HL-60/S4 treated with retinoic acid at 250 ng/mL for 4 days and 3 days (cell line): Measurements from ENCODE around the gene TTC39B.

Source experiments
- in situ Hi-C: fragments of 300-500 bp; cut with MboI; formaldehyde crosslinking; loops from 2 replicates; pipeline ENCODE4 v1.7.0; 2022; ENCODE audit warnings: low sequenced_read_pairs

The TTC39B gene

GRCh38 chr9:15137658-15138356 is 169.2 kb downstream of the TTC39B start:
- in situ Hi-C loops = no loop called here

- in situ Hi-C loops = no loop called here
Measured at GRCh38 chr9:15137089-15137488, 169.9 kb downstream of the TTC39B start.

GRCh38 chr9:15136646-15137045 is 170.4 kb downstream of the TTC39B start:
- in situ Hi-C loops = no loop called here

GRCh38 chr9:15135164-15135792 is 171.7 kb downstream of the TTC39B start:
- in situ Hi-C loops = no loop called here

- in situ Hi-C loops = no loop called here
Measured at GRCh38 chr9:15133488-15133887, 173.5 kb downstream of the TTC39B start.

GRCh38 chr9:15132091-15132490 is 174.9 kb downstream of the TTC39B start:
- in situ Hi-C loops = no loop called here

- in situ Hi-C loops = no loop called here
Measured at GRCh38 chr9:15131094-15131493, 175.9 kb downstream of the TTC39B start.

GRCh38 chr9:15127831-15128230 is 179.2 kb downstream of the TTC39B start:
- in situ Hi-C loops = no loop called here

- in situ Hi-C loops = no loop called here
Measured at GRCh38 chr9:15121630-15122029, 185.4 kb downstream of the TTC39B start.

- in situ Hi-C loops = no loop called here
Measured at GRCh38 chr9:15116130-15116580, 190.9 kb downstream of the TTC39B start.

- in situ Hi-C loops = no loop called here
Measured at GRCh38 chr9:15115702-15116101, 191.3 kb downstream of the TTC39B start.

GRCh38 chr9:15115041-15115440 is 192.0 kb downstream of the TTC39B start:
- in situ Hi-C loops = no loop called here
